Renal pelvis (tissue), 4 donors: ENCODE results near the gene MEGF6. TPM values are rescaled to one million over a fixed set of nuclear protein-coding genes. Genes with fewer than 3 reads are reported as not detected.

Experiments
- DNase-seq: peaks from one replicate; pipeline ENCODE4 v3.0.0-alpha.2; 2013
- polyA plus RNA-seq, 3 donors: library from polyadenylated mRNA; unstranded; fragments of 120-200 nt; gene quantifications; one replicate each; pipeline ENCODE4 v1.2.1, GENCODE V29; 2013; ENCODE audit not compliant: insufficient read length in 3 of 3

Gene MEGF6
- polyA plus RNA-seq, 3 donors: 11.0 to 20.6 (median 15.0) TPM

DNA sequence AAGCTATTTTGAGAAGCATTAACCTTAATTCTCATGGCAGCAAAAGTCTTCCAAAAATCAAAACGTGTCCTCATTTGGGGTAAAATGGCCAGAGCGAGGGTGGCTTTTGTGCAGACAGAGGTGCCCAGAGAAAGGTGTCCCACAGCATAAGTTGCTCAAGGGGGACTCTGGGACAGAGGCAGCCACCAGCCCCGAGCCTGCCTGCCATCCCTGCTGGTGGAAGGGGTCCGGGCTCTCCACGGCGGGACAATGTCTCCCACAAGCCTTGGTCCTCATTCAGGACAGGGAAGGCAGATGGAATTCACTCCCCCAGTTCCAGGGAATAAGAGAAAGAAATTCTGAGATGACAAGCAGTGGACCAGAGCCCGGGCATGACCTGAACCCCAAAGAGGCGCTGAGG is 169.4 kb downstream of the MEGF6 start:
- DNase-seq: no peak

DNA sequence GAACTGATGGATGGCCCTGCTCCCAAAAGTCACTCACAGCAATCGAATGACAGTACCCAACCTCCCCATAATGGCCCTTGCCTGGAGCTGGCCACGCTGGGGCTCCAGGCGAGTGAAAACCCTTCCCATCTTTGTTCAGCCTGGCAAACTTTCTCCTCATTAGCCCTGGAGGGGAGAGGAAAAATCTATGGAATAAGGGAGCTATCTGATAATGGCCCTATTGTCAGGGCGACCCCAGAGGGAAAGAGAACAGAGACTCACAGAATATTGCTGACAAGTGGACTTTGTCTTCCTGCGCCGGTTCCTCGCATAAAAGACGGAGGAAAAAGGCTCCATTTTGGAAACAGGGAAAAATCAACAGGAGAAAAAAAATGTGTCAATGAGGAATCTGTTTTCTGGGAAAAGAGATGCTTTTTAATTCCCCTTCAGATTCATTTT is 169.9 kb downstream of the MEGF6 start:
- DNase-seq: no peak

DNA sequence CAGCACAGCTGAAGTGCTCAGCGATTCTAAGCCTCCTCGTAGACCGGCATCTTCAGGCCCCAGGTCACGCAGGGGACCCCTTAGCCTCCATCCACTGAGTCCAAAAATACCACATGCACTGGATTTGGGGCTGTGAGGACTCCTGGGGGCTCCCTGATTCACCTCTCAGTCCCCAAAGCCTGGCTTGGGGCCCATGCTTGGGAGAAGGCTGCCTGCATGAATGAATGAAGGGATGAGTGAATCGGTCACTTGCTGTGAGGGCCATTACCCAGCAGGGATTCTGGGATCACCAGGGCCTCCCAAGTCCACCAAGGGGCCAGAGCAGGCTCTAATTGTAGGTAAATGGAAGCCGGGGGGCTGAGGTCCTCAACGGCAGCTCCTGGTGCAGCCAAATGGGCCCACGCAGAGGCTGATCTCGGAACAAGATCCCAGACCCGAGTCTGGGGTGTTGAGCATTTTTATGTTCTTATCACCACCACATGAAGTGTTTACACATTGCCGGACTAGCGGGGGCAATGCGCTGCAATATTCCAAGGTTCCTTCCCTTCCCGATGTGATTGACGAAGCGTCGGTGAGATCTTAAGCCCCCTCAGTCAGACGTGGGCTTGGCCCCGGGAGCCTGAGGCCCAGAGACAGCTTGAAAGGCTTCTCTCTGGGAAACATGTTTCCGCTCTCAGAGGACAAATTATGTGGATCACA is 170.4 kb downstream of the MEGF6 start:
- DNase-seq: no peak

DNA sequence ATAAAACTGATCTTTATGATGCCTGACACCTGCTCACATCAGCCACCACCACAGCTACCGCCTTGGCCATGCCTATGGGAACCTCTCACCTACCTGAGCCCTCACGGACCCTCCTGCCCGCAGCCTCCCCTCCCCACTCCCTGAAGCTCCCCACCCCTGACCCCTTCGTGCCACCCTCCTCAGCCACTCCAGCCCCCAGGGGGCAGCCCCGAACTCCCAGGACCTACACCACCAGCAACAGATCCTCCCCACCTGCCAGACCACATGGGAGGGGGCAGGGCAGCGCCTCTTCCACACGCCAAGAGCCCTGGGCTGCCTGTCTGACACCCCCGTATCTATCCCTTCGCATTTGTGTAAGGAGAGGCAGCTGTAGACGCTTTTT is 171.0 kb downstream of the MEGF6 start:
- DNase-seq: no peak

Other genes with a start within 250 kb of the MEGF6 start
- gene ARHGEF16, start 156.8 kb downstream of the MEGF6 start, polyA plus RNA-seq: 10 to 100 TPM; 19.4 to 27.6 (median 25.8) TPM
- gene TPRG1L, start 13.5 kb upstream of the MEGF6 start, polyA plus RNA-seq: 10 to 100 TPM; 39.8 to 46.1 (median 41.1) TPM
- 10 to 100 TPM; 19.0 to 21.9 (median 21.9) TPM for gene WRAP73, start 38.6 kb upstream of the MEGF6 start, polyA plus RNA-seq
- 1 to 10 TPM in 1 of 3 donors, under 1 TPM in 2; 0.70 to 1.1 (median 0.78) TPM for gene TP73, start 41.0 kb upstream of the MEGF6 start, polyA plus RNA-seq
- under 1 TPM; 0.19 to 0.33 (median 0.30) TPM for gene CCDC27, start 140.9 kb upstream of the MEGF6 start, polyA plus RNA-seq
- gene SMIM1, start 161.2 kb upstream of the MEGF6 start, polyA plus RNA-seq: 10 to 100 TPM; 16.0 to 28.5 (median 26.5) TPM
- 10 to 100 TPM; 61.5 to 74.2 (median 64.4) TPM for gene LRRC47, start 185.0 kb upstream of the MEGF6 start, polyA plus RNA-seq
- gene CEP104, start 245.7 kb upstream of the MEGF6 start, polyA plus RNA-seq: 10 to 100 TPM; 36.5 to 54.3 (median 49.2) TPM
- 10 to 100 TPM in 1 of 3 donors, 1 to 10 TPM in 2; 6.9 to 12.0 (median 9.0) TPM for gene DFFB, start 246.0 kb upstream of the MEGF6 start, polyA plus RNA-seq